GM18873 (cell line): ENCODE results near the gene ABHD15.

Experiments
- ATAC-seq: cut with Tn5 transposase; IDR thresholded peaks from one replicate; pipeline ENCODE4 v1.9.1; 2021; ENCODE audit warnings: mild to moderate bottlenecking, moderate library complexity, moderate number of reproducible peaks; ENCODE audit not compliant: unreplicated experiment, low FRiP score

Gene ABHD15, protein sequence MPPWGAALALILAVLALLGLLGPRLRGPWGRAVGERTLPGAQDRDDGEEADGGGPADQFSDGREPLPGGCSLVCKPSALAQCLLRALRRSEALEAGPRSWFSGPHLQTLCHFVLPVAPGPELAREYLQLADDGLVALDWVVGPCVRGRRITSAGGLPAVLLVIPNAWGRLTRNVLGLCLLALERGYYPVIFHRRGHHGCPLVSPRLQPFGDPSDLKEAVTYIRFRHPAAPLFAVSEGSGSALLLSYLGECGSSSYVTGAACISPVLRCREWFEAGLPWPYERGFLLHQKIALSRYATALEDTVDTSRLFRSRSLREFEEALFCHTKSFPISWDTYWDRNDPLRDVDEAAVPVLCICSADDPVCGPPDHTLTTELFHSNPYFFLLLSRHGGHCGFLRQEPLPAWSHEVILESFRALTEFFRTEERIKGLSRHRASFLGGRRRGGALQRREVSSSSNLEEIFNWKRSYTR

GRCh38 chr17:29566473-29567303 is at the start of gene ABHD15:
Gene ABHD15 (minus strand): TSS chr17:29567037. CDS start chr17:29566966, 71 bp downstream.
- ATAC-seq, result no peak

GRCh38 chr17:29615492-29616299 is 48.9 kb upstream of the ABHD15 start:
- no peak for ATAC-seq

DNA sequence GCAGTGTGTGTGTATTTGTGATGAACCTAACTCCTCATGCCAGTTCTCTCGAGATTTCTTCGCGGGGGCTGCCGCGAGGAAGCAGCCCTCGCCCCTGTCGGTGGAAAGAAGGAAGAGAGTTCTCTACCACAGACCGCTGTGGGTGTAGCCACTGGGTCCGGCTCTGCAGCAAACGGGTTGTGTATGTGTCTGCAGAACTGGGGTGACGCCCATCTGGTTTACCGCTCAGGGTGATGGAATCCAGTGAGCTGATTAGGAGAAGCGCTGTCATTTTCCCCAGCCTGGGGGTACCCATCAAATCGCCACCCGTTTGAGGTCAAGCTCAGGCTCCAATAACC is 48.2 kb upstream of the ABHD15 start:
- no peak for ATAC-seq

GRCh38 chr17:29614349-29615047 is 47.7 kb upstream of the ABHD15 start:
- ATAC-seq, result no peak

GRCh38 chr17:29613856-29614255 is 47.0 kb upstream of the ABHD15 start:
- ATAC-seq, result no peak

DNA sequence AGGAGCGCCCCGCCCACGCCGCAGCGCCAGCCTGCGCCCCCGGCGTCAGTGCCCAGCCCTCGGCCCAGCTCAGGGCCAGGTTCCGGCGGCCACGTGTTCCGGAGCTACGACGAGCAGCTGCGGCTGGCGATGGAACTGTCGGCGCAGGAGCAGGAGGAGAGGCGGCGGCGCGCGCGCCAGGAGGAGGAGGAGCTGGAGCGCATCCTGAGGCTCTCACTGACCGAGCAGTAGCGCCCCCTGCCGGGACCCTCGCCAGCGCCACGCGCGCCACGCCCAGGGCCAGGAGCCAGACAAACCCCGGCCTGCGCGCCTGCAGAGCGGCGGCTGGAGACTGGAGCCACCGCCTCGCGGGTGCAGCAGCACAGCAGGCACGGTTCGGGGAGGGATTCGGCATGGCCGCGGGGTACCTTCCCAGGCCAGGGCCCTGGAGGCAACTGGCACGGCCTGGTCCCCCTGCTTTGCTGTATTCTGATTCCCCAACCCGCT is 46.6 kb upstream of the ABHD15 start:
- no peak for ATAC-seq

- ATAC-seq, result no peak
Observed at GRCh38 chr17:29612404-29613280, 45.8 kb upstream of the ABHD15 start.

DNA sequence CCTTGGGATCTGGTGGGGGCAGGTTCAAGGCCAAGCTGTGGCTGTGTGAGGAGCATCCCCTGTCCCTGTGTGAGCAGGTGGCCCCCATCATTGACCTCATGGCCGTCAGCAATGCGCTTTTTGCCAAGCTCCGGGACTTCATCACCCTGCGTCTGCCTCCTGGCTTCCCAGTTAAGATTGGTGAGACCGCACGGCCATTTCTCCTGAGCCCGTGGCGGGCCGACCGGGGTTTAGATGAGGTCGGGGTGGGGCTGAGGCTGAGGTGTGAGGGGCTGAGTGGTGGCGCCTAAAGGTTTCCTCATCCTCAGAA is 45.2 kb upstream of the ABHD15 start:
- no peak for ATAC-seq

- ATAC-seq, result no peak
Observed at GRCh38 chr17:29611351-29612093, 44.7 kb upstream of the ABHD15 start.

DNA sequence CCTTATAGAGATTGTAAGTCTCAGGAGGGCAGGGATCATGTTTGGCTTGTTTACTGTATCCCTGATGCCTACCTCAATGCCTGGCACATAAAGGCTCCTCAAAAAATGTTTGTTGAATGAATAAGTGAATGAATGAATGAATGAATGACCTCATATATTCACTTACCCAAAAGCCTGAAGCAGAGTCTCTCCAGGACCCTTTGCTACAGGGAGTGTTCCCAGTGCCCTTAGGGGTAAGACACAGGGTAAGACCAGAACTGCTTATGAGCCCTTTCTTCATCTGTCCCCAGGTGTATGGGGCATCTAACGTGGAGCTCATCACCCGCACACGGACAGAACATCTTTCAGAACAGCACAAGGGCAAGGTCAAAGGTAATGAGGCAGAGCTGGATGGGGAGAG is 43.6 kb upstream of the ABHD15 start:
- ATAC-seq, result no peak

DNA sequence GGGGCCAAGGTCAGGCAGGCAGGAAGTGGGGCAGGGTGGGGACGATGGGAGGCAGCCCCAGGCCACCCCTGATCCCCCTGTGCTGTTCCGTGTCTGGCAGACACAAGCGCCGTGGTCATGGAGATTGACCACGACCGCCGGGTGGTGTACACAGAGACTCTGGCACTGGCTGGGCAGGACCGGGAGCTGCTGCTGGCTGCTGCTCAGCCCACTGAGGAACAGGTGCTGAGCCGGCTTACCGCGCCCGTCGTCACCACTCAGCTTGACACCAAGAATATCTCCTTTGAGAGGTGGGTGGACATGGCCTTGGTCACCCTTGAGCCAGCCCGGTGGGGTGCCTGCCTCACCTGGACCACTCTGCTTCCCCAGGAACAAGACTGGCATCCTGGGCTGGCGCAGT is 42.1 kb upstream of the ABHD15 start:
- ATAC-seq, result no peak

DNA sequence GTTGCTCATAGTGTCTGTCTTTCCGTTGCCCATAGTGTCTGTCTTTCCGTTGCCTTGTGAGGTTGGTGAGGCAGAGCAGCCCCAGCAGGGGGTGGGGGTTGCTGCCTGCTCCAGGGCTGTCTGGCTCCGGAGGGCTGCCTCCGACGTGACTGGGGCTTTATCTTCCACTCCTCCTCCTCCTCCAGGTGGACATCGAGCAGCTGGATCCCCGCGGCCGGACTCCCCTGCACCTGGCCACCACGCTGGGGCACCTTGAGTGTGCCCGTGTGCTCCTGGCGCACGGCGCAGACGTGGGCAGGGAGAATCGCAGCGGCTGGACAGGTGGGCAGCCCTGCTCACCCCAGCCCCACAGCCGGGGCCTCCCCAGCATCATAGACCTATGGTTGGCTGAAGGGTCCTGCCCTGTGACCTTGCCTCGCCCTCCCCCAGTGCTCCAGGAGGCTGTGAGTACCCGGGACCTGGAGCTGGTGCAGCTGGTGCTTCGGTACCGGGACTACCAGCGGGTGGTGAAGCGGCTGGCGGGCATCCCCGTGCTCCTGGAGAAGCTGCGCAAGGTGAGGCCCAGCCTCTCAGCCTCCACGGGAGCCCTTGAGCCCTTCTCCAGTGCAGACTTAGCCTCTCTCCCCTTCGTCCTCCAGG is 40.8 kb upstream of the ABHD15 start:
- ATAC-seq, result no peak

GRCh38 chr17:29603109-29603674 is 36.4 kb upstream of the ABHD15 start:
- no peak for ATAC-seq

GRCh38 chr17:29597361-29598172 is 30.7 kb upstream of the ABHD15 start:
- ATAC-seq, result no peak

DNA sequence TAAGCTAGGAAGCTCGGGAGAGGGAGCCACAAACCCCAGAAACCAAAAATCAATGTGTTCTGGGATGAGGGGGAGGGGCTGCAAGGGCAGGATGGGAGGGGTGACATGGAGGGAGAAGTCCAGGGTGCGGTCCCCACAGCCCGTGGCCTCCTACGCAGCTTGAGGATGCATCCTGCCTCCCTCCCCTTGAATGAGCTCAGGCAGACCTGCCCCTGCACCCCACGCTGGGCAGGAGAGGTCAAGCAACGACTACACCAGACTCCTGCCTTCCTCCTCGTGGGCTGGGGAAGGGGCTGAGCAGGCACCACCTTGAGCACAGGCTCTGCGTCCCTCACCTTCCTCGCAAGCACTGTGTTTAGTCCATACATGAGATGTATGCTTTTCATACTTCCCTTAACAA is 30.0 kb upstream of the ABHD15 start:
- no peak for ATAC-seq

- ATAC-seq, result no peak
Observed at GRCh38 chr17:29595943-29596774, 29.3 kb upstream of the ABHD15 start.
